ENCODE results near the gene GPR158.
"Not testable (repeated sequence)": the region's sequence is repeated elsewhere in the genome, so short reads cannot be mapped to it uniquely, and the experiment has no call there.

GPR158 gene

DNA sequence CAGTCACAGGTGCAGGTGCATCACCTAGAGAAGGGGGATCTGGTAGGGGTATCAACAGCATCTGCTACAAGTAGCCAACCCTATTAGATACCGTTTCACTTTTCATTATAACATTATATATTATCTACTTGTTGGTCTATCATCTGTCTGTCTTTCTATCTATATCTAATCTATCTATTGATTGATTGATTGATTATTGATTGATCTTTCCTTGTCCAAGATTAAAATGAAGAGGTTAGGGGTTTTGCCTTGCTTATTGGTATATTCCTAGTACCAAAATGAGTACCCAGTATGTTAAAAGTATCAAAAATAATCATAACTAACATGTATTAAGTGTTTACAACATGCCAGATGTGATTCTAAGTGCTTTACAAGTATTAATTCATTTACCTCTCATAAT, 121.5 kb downstream of the GPR158 start:
- Mint-ChIP-seq H3K9me3 (peaks cover 20% of the 10 kb centered on the region), H3K4me1 (ENCODE audit: low read depth) (no peaks in the 10 kb centered on the region), H3K36me3 (ENCODE audit: low read depth) (no peaks in the 10 kb centered on the region), H3K4me3 (no peak overlapping the region), H3K27ac (no peak overlapping the region), H3K27me3 (no peaks in the 10 kb centered on the region)
- intact Hi-C loops (cut with micrococcal nuclease): no loop called here

DNA sequence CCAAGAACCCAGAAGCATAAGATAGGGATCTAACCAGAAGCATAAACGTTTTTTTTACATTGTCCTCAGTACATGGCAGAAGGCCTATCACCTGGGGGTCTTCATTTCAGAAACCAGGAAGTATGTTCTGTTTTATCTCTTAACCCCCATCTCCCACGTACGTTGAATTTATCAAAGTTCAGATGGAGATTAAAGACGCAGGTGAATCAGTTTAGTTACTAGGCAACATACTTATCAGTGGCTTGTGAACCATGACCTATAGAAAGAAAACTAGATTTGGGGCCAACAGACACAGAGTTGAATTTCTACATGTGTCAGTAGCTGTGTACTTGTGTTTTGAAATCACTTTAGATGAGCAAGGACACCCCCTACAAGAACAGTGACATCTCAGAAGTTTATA, 122.7 kb downstream of the GPR158 start:
- H3K36me3 Mint-ChIP-seq (ENCODE audit: low read depth): no peaks in the 10 kb centered on the region
- no peaks in the 10 kb centered on the region for H3K4me1 Mint-ChIP-seq (ENCODE audit: low read depth)
- intact Hi-C loops (cut with micrococcal nuclease): no loop called here
- no peaks in the 10 kb centered on the region for H3K27me3 Mint-ChIP-seq
- H3K27ac Mint-ChIP-seq: no peak overlapping the region
- no peak overlapping the region for H3K4me3 Mint-ChIP-seq
- peaks cover 24% of the 10 kb centered on the region for H3K9me3 Mint-ChIP-seq

DNA sequence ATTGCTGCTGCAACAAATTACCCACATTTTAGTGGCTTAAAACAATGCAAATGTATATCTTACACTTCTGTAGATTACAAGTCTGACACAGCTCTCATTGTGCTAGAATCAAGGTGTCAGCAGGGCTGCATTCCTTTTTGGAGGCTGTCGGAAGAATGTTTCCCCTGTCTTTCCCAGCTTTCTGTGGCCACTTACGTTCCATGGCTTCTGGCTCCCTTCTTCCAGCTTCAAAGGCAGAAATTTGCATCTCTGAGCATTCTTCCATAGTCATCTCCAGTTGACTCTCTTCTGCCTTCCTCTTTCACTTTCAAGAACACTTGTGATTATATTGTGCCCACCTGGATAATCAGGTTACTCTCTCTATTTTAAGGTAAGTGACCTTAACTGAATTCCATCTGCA, 125.3 kb downstream of the GPR158 start:
- Mint-ChIP-seq H3K36me3 (ENCODE audit: low read depth) (no peaks in the 10 kb centered on the region), H3K27ac (no peak overlapping the region), H3K4me3 (no peak overlapping the region), H3K9me3 (peaks cover 22% of the 10 kb centered on the region), H3K27me3 (no peaks in the 10 kb centered on the region), H3K4me1 (ENCODE audit: low read depth) (no peaks in the 10 kb centered on the region)
- intact Hi-C loops (cut with micrococcal nuclease): no loop called here

DNA sequence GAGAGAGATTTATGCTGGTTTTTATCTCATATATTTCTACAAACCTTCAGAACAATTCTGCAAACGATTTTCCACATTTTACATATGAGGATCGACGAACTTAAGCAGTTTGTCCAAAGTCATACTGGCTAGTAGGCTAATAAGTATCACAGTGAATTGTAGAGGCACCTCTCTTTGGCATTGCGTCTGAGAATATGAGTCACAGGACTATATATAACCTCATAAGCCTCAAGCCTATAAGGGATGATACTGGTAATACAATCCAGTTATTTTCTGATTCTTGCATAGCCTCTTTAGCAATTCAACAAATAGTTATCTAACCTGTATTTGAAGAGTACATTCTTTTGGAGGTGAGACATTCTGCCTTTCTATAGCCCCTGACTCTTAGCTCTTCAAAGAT, 129.8 kb downstream of the GPR158 start:
- Mint-ChIP-seq H3K27me3 (no peaks in the 10 kb centered on the region), H3K27ac (no peak overlapping the region), H3K4me1 (ENCODE audit: low read depth) (no peaks in the 10 kb centered on the region), H3K9me3 (peaks cover 49% of the 10 kb centered on the region), H3K4me3 (no peak overlapping the region), H3K36me3 (ENCODE audit: low read depth) (no peaks in the 10 kb centered on the region)
- intact Hi-C loops (cut with micrococcal nuclease): no loop called here

DNA sequence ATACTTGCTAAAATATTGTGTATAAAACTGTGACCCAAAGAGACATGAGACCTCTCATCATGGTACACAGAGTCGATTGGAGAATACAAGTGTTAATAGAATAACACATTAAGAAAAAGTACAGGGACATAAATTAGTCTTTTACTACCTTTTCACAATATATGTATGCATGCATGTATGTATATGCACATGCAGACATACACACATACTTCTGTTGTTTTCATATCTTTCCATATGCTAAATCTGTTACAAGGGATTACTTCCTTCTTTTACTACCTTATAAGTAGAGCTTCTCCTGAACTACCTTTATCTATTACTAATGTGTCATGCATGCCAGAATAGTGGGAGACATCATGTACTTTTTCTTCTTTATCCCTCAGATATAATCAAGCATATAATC, 131.6 kb downstream of the GPR158 start:
- H3K4me3 Mint-ChIP-seq: no peak overlapping the region
- intact Hi-C loops (cut with micrococcal nuclease): no loop called here
- H3K36me3 Mint-ChIP-seq (ENCODE audit: low read depth): no peaks in the 10 kb centered on the region
- H3K9me3 Mint-ChIP-seq: peaks cover 54% of the 10 kb centered on the region
- H3K4me1 Mint-ChIP-seq (ENCODE audit: low read depth): no peaks in the 10 kb centered on the region
- H3K27ac Mint-ChIP-seq: no peak overlapping the region
- H3K27me3 Mint-ChIP-seq: no peaks in the 10 kb centered on the region

DNA sequence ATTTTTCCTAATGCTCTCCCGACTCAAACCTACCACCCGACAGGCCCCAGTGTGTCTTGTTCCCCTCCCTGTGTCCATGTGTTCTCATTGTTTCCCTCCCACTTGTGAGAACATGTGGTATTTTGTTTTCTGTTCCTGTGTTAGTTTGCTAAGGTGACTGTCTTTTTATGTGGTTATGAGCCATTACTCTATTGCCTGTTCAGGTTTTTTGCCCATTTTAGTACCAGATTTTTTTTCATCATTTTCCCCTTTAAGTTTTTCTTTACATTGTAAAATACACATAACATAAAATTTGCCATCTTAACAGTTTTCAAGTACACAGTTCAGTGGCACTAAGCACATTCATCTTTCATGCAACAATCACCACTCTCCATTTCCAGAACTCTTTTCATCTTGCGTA, 133.5 kb downstream of the GPR158 start:
- Mint-ChIP-seq H3K27me3 (no peaks in the 10 kb centered on the region), H3K36me3 (ENCODE audit: low read depth) (no peaks in the 10 kb centered on the region), H3K27ac (no peak overlapping the region), H3K4me1 (ENCODE audit: low read depth) (no peaks in the 10 kb centered on the region), H3K9me3 (peaks cover 50% of the 10 kb centered on the region), H3K4me3 (no peak overlapping the region)
- intact Hi-C loops (cut with micrococcal nuclease): no loop called here

DNA sequence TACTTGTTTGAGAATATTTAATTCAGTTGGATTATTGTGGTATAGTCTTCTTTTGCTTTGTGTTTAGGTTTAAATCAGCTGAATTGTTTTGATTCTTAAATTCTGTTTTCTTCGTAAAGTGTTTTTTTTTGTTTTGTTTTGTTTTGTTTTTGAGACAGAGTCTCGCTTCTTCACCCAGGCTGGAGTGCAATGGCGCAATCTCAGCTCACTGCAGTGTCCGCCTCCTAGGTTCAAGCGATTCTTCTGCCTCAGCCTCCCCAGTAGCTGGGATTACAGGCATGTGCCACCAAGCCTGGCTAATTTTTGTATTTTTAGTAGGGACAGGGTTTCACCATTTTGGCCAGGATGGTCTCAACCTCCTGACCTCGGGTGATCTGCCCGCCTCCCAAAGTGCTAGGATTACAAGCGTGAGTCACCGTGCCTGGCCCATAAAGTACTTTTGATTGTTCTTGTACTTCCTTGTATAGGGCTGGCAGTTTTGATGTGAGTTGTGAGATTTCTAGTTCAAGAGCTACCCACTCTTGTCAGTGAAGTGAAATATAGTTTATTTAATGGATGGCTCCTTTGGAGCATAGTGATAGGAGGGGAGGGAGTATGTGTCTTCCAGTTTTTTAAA, 142.9 kb downstream of the GPR158 start:
- intact Hi-C loops (cut with micrococcal nuclease); H3K27ac Mint-ChIP-seq; H3K36me3 Mint-ChIP-seq (ENCODE audit: low read depth); H3K27me3 Mint-ChIP-seq; H3K4me1 Mint-ChIP-seq (ENCODE audit: low read depth); H3K4me3 Mint-ChIP-seq: not testable (repeated sequence)
- H3K9me3 Mint-ChIP-seq: peaks cover 28% of the 10 kb centered on the region

DNA sequence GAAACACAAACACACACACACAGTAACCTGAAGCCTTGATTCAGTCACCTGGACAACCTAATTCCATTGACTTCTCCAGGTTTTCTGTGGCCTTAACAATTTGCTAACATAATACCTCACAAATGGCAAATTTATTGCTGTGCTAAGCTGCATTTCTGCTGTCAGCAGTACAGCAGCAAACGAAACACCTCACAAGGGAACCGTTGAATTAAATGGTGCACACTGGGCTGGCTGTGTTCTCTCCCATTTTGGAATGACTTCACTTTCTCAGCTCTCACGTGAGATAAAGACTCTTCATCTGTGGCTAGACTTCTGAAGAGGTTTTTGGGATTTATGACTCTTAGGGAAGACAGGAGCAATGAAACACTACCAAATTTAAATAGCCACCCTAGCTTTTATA, 152.5 kb downstream of the GPR158 start:
- H3K27me3 Mint-ChIP-seq: no peaks in the 10 kb centered on the region
- H3K4me3 Mint-ChIP-seq: no peak overlapping the region
- intact Hi-C loops (cut with micrococcal nuclease): no loop called here
- peaks cover 40% of the 10 kb centered on the region for H3K9me3 Mint-ChIP-seq
- no peak overlapping the region for H3K27ac Mint-ChIP-seq
- no peaks in the 10 kb centered on the region for H3K4me1 Mint-ChIP-seq (ENCODE audit: low read depth)
- no peaks in the 10 kb centered on the region for H3K36me3 Mint-ChIP-seq (ENCODE audit: low read depth)

DNA sequence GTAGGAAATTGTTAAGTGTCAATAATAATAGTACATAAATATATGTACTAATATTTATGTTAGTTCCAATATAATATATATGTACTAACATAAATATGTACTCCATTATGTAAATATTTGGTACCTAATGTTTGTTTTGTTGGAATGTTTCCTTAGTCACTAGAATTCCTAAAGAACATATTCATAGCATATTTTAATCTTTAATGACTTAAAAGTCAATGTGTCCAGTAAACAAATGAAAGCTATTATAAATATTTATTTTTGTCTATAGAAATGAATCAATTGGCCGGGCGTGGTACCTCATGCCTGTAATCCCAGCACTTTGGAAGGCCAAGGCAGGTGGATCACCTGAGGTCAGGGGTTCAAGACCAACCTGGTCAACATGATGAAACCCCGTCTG, 153.6 kb downstream of the GPR158 start:
- H3K4me1 Mint-ChIP-seq (ENCODE audit: low read depth): no peaks in the 10 kb centered on the region
- no peaks in the 10 kb centered on the region for H3K27me3 Mint-ChIP-seq
- no peaks in the 10 kb centered on the region for H3K36me3 Mint-ChIP-seq (ENCODE audit: low read depth)
- H3K27ac Mint-ChIP-seq: no peak overlapping the region
- intact Hi-C loops (cut with micrococcal nuclease): no loop called here
- H3K9me3 Mint-ChIP-seq: peaks cover 33% of the 10 kb centered on the region
- no peak overlapping the region for H3K4me3 Mint-ChIP-seq

DNA sequence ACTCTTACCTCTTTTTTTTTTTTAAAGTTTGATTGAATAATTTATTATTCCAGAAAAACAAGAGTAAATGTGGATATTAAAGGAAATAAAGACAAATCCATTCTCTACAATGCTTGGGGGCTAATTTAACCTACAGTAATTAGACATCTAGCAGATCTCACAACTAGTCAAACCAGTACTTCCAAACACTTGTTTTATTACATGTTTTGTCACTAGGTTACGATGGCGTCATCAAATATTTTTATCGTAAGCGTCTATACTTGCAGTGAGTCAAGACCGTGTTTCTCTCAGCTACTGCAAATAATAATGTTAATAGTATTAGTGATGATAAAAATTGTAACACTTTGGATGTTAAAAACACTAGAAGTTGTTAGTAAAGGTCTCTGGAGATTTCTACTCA, 154.8 kb downstream of the GPR158 start:
- H3K36me3 Mint-ChIP-seq (ENCODE audit: low read depth); H3K4me1 Mint-ChIP-seq (ENCODE audit: low read depth); H3K4me3 Mint-ChIP-seq; intact Hi-C loops (cut with micrococcal nuclease); H3K27me3 Mint-ChIP-seq; H3K27ac Mint-ChIP-seq: not testable (repeated sequence)
- peaks cover 20% of the 10 kb centered on the region for H3K9me3 Mint-ChIP-seq

DNA sequence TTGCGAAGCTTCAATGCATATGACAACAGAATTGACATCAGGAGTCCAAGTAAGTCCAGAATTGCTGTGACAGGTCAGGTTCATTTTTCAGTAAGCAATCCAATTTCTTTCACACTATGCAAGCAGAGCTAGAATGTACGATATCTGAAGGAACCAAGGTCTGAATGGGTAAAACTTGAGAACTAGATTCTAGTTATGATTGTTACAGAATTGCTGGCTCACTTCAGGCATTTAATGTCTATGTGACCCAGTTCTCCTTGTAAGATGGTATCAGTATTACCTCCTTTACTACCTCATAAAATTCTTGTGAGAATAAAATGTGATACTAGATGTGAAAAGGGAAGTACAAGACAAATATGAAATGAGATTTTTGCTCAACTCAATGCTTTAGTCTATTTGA, 159.6 kb downstream of the GPR158 start:
- no peaks in the 10 kb centered on the region for H3K4me1 Mint-ChIP-seq (ENCODE audit: low read depth)
- H3K4me3 Mint-ChIP-seq: no peak overlapping the region
- intact Hi-C loops (cut with micrococcal nuclease): no loop called here
- no peaks in the 10 kb centered on the region for H3K27me3 Mint-ChIP-seq
- no peaks in the 10 kb centered on the region for H3K9me3 Mint-ChIP-seq
- no peak overlapping the region for H3K27ac Mint-ChIP-seq
- H3K36me3 Mint-ChIP-seq (ENCODE audit: low read depth): no peaks in the 10 kb centered on the region

DNA sequence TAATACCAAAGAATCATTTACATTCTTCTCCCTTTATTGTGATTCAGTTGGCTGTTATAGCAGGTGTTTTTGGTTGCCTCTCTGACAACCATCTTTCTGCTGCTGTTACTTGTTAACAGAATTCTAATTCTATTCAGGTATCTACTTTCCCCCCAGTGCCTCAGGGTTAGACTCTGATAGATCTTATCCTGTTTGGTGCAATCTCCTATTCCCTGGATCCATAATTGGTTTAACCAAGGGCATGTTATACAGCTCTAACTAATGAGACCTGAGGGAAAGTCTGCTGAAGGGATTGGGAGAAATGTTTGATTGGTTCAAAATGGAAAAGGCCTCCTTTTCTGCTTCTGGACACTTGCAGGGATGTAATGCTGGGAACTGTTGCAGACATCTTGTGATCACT, 161.5 kb downstream of the GPR158 start:
- no peak overlapping the region for H3K4me3 Mint-ChIP-seq
- no peaks in the 10 kb centered on the region for H3K4me1 Mint-ChIP-seq (ENCODE audit: low read depth)
- H3K9me3 Mint-ChIP-seq: no peaks in the 10 kb centered on the region
- no peak overlapping the region for H3K27ac Mint-ChIP-seq
- H3K36me3 Mint-ChIP-seq (ENCODE audit: low read depth): no peaks in the 10 kb centered on the region
- H3K27me3 Mint-ChIP-seq: no peaks in the 10 kb centered on the region
- intact Hi-C loops (cut with micrococcal nuclease): no loop called here

DNA sequence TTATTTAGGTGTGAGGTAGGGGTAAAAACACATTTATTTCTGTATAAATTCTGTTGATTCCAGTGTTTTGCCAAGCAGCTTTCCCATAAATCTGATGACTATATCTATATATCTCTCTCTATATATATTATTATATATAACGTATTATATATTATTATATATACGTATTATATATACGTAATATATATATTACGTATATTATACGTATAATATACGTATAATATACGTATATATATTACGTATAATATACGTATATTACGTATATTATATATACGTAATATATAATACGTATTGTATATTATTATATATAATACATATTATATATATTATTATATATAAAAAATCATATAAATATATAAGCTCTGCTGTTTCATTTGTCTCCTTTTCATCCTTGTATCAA, 163.5 kb downstream of the GPR158 start:
- intact Hi-C loops (cut with micrococcal nuclease): no loop called here
- Mint-ChIP-seq H3K9me3 (no peaks in the 10 kb centered on the region), H3K27ac (no peak overlapping the region), H3K4me3 (no peak overlapping the region), H3K36me3 (ENCODE audit: low read depth) (no peaks in the 10 kb centered on the region), H3K27me3 (no peaks in the 10 kb centered on the region), H3K4me1 (ENCODE audit: low read depth) (no peaks in the 10 kb centered on the region)

DNA sequence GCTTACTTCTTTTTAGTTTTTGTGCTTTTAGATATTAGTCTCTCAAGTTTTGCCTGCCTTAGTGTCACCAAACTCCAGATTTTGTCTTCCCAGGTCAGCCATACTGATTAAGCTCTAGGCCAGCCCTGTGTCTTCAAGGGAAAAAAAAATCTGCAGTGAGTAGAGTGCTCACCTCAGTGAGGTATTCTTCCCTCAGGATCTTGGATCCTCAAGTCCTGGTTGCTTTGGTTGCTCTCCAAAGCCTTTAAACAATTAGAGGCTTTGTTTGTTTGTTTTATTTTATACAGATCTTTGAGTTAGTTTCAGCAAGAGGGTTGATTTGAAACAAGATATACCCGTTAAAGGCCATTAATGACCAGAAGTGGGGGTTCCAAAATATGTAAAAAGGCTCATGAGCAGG, 165.2 kb downstream of the GPR158 start:
- Mint-ChIP-seq H3K4me1 (ENCODE audit: low read depth) (no peaks in the 10 kb centered on the region), H3K9me3 (no peaks in the 10 kb centered on the region), H3K27me3 (no peaks in the 10 kb centered on the region), H3K4me3 (no peak overlapping the region), H3K27ac (no peak overlapping the region), H3K36me3 (ENCODE audit: low read depth) (no peaks in the 10 kb centered on the region)
- intact Hi-C loops (cut with micrococcal nuclease): no loop called here

DNA sequence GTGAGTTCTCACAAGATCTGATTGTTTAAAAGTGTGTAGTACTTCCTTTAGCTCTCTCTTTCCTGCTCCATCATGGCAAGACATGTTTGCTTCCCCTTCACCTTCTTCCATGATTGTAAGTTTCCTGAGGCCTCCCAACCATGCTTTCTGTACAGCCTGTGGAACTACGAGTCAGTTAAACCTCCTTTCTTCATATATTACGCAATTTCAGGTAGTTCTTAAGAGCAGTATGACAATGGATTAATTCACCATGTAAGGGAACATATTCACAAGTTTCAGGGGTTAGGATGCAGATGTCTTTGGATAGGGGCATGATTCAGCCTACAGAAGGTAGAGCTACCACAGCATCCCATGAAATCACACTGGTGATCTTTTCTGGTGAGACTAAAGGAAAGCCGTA, 174.7 kb downstream of the GPR158 start:
- no peak overlapping the region for H3K4me3 Mint-ChIP-seq
- no peaks in the 10 kb centered on the region for H3K4me1 Mint-ChIP-seq (ENCODE audit: low read depth)
- H3K36me3 Mint-ChIP-seq (ENCODE audit: low read depth): no peaks in the 10 kb centered on the region
- peaks cover 41% of the 10 kb centered on the region for H3K9me3 Mint-ChIP-seq
- no peaks in the 10 kb centered on the region for H3K27me3 Mint-ChIP-seq
- intact Hi-C loops (cut with micrococcal nuclease): no loop called here
- H3K27ac Mint-ChIP-seq: no peak overlapping the region
